Activated CD8-positive, alpha-beta T cell treated with anti-CD3 and anti-CD28 coated beads, Interleukin-2, amount 10 ng/mL, durations not matched to agents 7 days and 5 days (primary cell): ENCODE results near the gene STK38L. TPM values are rescaled to one million over a fixed set of nuclear protein-coding genes. Genes with fewer than 3 reads are reported as not detected.
A peak's percentile ranks its signal among the peaks of the same experiment; 100 is the strongest.

Experiments used
- ATAC-seq: fragments of 150-1000 bp; cut with Tn5 transposase; one replicate; pipeline ENCODE4 v1.10.0; 2021; ENCODE audit warnings: moderate library complexity
- CTCF ChIA-PET: fragments of 350-600 bp; sonication (Branson Sonifier 250); formaldehyde crosslinking; loops from one replicate; lab custom pipeline; 2021; ENCODE audit warnings: antibody characterized with exemption; lab: Charles Lee
- POLR2A ChIA-PET: fragments of 350-600 bp; sonication (Branson Sonifier 250); formaldehyde crosslinking; loops from one replicate; lab custom pipeline; 2021; ENCODE audit warnings: antibody characterized with exemption; lab: Charles Lee
- DNase-seq: peaks from one replicate; pipeline ENCODE4 v3.0.0-alpha.2; 2020
- H3K27ac Mint-ChIP-seq: one replicate; pipeline ENCODE4 v1.8.0; 2021; ENCODE audit warnings: mild to moderate bottlenecking, mixed read lengths
- H3K27me3 Mint-ChIP-seq: one replicate; pipeline ENCODE4 v1.8.0; 2021; ENCODE audit warnings: low read depth, mixed read lengths
- H3K36me3 Mint-ChIP-seq: one replicate; pipeline ENCODE4 v1.8.0; 2021; ENCODE audit warnings: low read depth, mixed read lengths
- H3K4me1 Mint-ChIP-seq: one replicate; pipeline ENCODE4 v1.8.0; 2021; ENCODE audit warnings: low read depth, mixed read lengths
- H3K4me3 Mint-ChIP-seq: one replicate; pipeline ENCODE4 v1.8.0; 2021; ENCODE audit warnings: mild to moderate bottlenecking, mixed read lengths
- H3K9me3 Mint-ChIP-seq: one replicate; pipeline ENCODE4 v1.8.0; 2022; ENCODE audit warnings: mixed read lengths; ENCODE audit not compliant: insufficient read depth
- total RNA-seq, 2 experiments: library from RNA; stranded (reverse); gene quantifications; one replicate each; pipeline ENCODE4 v1.2.3, GENCODE V29; 2021

The STK38L gene
- total RNA-seq, 2 experiments from 2014 or later: 18.1 to 19.3 TPM

DNA sequence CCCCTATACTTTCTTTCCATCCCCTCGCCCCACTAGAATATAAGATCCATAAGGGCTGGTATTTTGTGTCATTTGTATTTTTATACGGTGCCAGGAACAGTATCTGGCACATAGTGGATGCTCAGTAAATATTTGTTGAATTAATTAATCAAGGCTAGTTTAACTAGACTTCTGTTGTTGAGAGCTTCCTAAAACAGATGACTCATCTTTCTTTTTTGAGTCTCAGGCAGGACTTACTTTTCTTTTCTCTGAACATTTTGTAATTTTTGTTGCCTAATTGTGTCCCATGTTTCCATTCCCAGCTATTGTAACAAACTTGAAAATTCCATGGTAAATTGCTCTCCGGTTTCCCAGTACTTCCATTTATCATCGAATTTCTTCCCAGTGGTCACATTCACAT, 16.7 kb downstream of the STK38L start:
- Mint-ChIP-seq H3K27ac (no peak overlapping the region), H3K4me1 (peaks cover 7% of the 10 kb centered on the region), H3K4me3 (no peak overlapping the region), H3K9me3 (no peaks in the 10 kb centered on the region), H3K27me3 (no peaks in the 10 kb centered on the region), H3K36me3 (peaks cover 11% of the 10 kb centered on the region)
- ChIA-PET CTCF (interaction anchor here (1.1 kb wide), 1 partner anchor 25 kb away, joined by 3 read pairs; no protein-coding TSS in a partner anchor), POLR2A (no interaction called here)
- DNase-seq (no peak), ATAC-seq (no peak)

- CTCF ChIA-PET: interaction anchor here (1.1 kb wide), 1 partner anchor 23 kb away, joined by 3 read pairs; no protein-coding TSS in a partner anchor
- Mint-ChIP-seq H3K4me3 (no peak overlapping the region), H3K36me3 (peaks cover 8% of the 10 kb centered on the region), H3K9me3 (no peaks in the 10 kb centered on the region), H3K27ac (no peak overlapping the region), H3K27me3 (no peaks in the 10 kb centered on the region), H3K4me1 (peaks cover 7% of the 10 kb centered on the region)
- ATAC-seq (no peak), DNase-seq (no peak)
- POLR2A ChIA-PET: interaction anchor here (0.6 kb wide), 1 partner anchor 241 kb away, joined by 3 read pairs; no protein-coding TSS in a partner anchor
These were observed 17.8 kb downstream of the STK38L start for GRCh38 chr12:27261866-27262265.

DNA sequence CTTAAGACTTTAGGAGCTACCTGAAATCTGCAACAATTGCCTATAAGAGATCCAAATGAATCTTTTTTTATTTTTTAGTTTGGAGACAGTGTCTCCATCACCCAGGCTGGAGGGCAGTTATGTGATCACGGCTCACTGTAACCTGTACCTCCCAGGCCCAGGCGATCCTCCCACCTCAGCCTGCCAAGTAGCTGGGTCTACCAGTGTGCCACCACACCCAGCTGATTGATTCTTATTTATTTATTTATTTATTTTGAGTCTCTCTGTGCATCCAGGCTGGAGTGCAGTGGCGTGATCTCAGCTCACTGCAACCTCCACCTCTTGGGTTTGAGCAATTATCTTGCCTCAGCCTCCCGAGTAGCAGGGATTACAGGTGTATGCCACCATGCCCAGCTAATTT, 26.1 kb downstream of the STK38L start:
- CTCF ChIA-PET: no interaction called here
- Mint-ChIP-seq H3K27me3 (no peaks in the 10 kb centered on the region), H3K27ac (no peak overlapping the region), H3K4me3 (no peak overlapping the region), H3K4me1 (no peaks in the 10 kb centered on the region), H3K9me3 (peaks cover 6% of the 10 kb centered on the region), H3K36me3 (peaks cover 10% of the 10 kb centered on the region)
- no peak for ATAC-seq
- DNase-seq: no peak
- POLR2A ChIA-PET: no interaction called here

- H3K9me3 Mint-ChIP-seq: peaks cover 6% of the 10 kb centered on the region
- H3K36me3 Mint-ChIP-seq: peaks cover 10% of the 10 kb centered on the region
- DNase-seq: no peak
- ATAC-seq: no peak
- no peaks in the 10 kb centered on the region for H3K4me1 Mint-ChIP-seq
- H3K27me3 Mint-ChIP-seq: no peaks in the 10 kb centered on the region
- CTCF ChIA-PET: interaction anchor here (0.7 to 1.1 kb wide), 5 partner anchors 26 to 248 kb away, joined by 3 to 4 read pairs (median 3); partner anchors contain the start of gene MED21
- POLR2A ChIA-PET: no interaction called here
- H3K4me3 Mint-ChIP-seq: no peak overlapping the region
- H3K27ac Mint-ChIP-seq: no peak overlapping the region
These were observed 27.1 kb downstream of the STK38L start for GRCh38 chr12:27271206-27271605.

- H3K4me3 Mint-ChIP-seq: no peak overlapping the region
- peaks cover 7% of the 10 kb centered on the region for H3K36me3 Mint-ChIP-seq
- POLR2A ChIA-PET: no interaction called here
- peaks cover 5% of the 10 kb centered on the region for H3K9me3 Mint-ChIP-seq
- CTCF ChIA-PET: no interaction called here
- H3K27me3 Mint-ChIP-seq: no peaks in the 10 kb centered on the region
- H3K4me1 Mint-ChIP-seq: peaks cover 3% of the 10 kb centered on the region
- DNase-seq (no peak), ATAC-seq (no peak)
- no peak overlapping the region for H3K27ac Mint-ChIP-seq
These were observed 28.4 kb downstream of the STK38L start for GRCh38 chr12:27272373-27273028.

DNA sequence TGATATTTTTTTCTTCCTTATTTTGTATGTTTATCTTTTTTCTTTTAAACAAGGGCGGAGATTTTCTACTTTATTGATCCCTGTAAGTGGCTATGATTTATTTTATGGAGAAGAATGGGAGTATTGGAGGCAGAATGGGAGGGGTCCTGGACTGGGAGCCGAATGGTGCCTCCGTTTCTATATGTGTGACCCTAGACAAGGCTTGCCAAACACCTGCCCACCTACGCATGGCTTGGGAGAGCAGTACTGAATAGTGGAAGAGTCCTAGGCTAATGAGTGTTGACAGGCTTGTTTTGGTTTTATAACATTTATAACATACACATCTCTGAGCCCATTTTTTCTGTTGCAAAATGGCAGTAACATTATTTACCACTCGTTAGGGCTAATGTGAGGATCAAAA, 29.0 kb downstream of the STK38L start:
- Mint-ChIP-seq H3K4me1 (peaks cover 8% of the 10 kb centered on the region), H3K27ac (no peak overlapping the region), H3K27me3 (no peaks in the 10 kb centered on the region), H3K36me3 (peaks cover 2% of the 10 kb centered on the region), H3K4me3 (no peak overlapping the region), H3K9me3 (no peaks in the 10 kb centered on the region)
- ATAC-seq: no peak
- DNase-seq: no peak
- ChIA-PET CTCF (no interaction called here), POLR2A (no interaction called here)

DNA sequence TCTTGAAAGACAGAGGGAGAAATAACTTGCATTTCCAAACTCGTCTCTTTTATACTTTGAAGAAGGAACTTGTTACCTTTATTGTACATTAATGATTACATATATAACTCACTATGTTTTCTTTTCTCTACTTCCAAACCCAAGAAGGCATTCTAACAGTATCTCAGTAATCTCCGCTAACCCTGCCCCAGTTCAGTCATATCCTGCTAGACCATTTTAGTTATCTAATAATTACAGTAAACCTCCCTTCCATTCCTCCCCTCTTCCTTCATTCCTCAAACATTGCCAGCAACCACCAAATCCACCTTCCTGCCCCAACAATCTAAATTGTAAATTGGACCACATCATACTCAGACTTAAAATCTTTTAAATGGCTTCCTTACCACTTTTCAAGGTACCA, 30.6 kb downstream of the STK38L start:
- DNase-seq: no peak
- no peaks in the 10 kb centered on the region for H3K27me3 Mint-ChIP-seq
- no peak overlapping the region for H3K4me3 Mint-ChIP-seq
- CTCF ChIA-PET: no interaction called here
- H3K4me1 Mint-ChIP-seq: peaks cover 12% of the 10 kb centered on the region
- H3K27ac Mint-ChIP-seq: no peak overlapping the region
- H3K9me3 Mint-ChIP-seq: no peaks in the 10 kb centered on the region
- POLR2A ChIA-PET: no interaction called here
- H3K36me3 Mint-ChIP-seq: no peaks in the 10 kb centered on the region
- no peak for ATAC-seq

DNA sequence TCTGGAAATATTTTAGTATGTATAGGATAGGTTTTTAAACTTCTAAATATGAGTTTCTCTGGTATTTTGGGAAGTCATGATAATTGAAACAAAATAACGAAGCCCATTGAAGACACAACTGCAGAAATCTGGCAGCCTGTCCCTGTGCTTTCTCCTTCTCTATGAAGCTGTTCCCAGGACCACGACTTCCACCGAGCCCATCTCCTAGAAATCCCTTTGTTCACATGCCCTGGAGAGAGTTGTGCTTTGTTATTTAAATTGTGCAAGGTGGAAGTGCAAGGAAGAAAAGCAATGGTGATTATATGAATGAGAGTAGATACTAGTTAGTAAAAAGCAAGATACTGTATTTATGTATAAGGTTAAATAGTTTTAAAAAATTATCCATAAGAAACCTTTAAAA, 32.2 kb downstream of the STK38L start:
- peaks cover 15% of the 10 kb centered on the region for H3K4me1 Mint-ChIP-seq
- ATAC-seq: no peak
- CTCF ChIA-PET: interaction anchor here (1.2 kb wide), 1 partner anchor 32 kb away, joined by 3 read pairs; the partner anchor contains the start of gene STK38L

DNA sequence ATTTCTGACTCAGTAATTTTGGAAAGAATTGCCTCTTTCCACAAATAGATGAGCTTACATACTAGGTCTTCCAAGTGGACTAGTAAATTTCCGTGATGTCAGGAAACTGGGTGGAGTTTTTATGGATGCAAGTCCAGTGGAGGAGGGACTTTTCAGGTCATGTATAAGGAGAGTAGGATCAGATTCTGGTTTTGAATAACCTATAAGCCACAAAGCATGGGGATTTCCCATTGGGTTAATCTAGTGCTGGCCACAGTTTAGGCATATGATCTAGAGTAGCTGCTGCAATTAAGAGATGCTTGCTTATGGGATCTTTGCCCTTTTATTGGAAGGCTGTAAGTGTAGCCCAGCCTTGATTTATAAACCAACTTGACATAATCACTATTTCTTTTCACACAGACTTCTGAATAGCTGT, 33.8 kb downstream of the STK38L start:
- CTCF ChIA-PET: interaction anchor here (0.7 to 1.6 kb wide), 5 partner anchors 13 to 137 kb away, joined by 3 to 7 read pairs (median 4); no protein-coding TSS in a partner anchor
- no peak overlapping the region for H3K4me3 Mint-ChIP-seq
- no peak for DNase-seq
- H3K4me1 Mint-ChIP-seq: peaks cover 15% of the 10 kb centered on the region
- ATAC-seq: peak; percentile 58
- H3K9me3 Mint-ChIP-seq: no peaks in the 10 kb centered on the region
- H3K36me3 Mint-ChIP-seq: no peaks in the 10 kb centered on the region
- no peaks in the 10 kb centered on the region for H3K27me3 Mint-ChIP-seq
- H3K27ac Mint-ChIP-seq: no peak overlapping the region
- POLR2A ChIA-PET: interaction anchor here (0.6 kb wide), 1 partner anchor 12 kb away, joined by 5 read pairs; no protein-coding TSS in a partner anchor

More for the DNA sequence above, 32.2 kb downstream of the STK38L start:
- H3K4me3 Mint-ChIP-seq: no peak overlapping the region
- H3K27me3 Mint-ChIP-seq: no peaks in the 10 kb centered on the region
- POLR2A ChIA-PET: no interaction called here
- H3K9me3 Mint-ChIP-seq: no peaks in the 10 kb centered on the region
- H3K36me3 Mint-ChIP-seq: no peaks in the 10 kb centered on the region
- no peak for DNase-seq
- no peak overlapping the region for H3K27ac Mint-ChIP-seq

GRCh38 chr12:27279826-27280225, 35.7 kb downstream of the STK38L start:
- H3K9me3 Mint-ChIP-seq: no peaks in the 10 kb centered on the region
- DNase-seq (no peak), ATAC-seq (no peak)
- POLR2A ChIA-PET: no interaction called here
- H3K36me3 Mint-ChIP-seq: no peaks in the 10 kb centered on the region
- H3K4me1 Mint-ChIP-seq: peaks cover 15% of the 10 kb centered on the region
- H3K4me3 Mint-ChIP-seq: no peak overlapping the region
- CTCF ChIA-PET: interaction anchor here (0.8 to 0.9 kb wide), 2 partner anchors 29 to 41 kb away, joined by 3 read pairs; no protein-coding TSS in a partner anchor
- H3K27me3 Mint-ChIP-seq: no peaks in the 10 kb centered on the region
- H3K27ac Mint-ChIP-seq: no peak overlapping the region

GRCh38 chr12:27280412-27280811, 36.3 kb downstream of the STK38L start:
- DNase-seq (no peak), ATAC-seq (no peak)
- ChIA-PET POLR2A (no interaction called here), CTCF (no interaction called here)
- Mint-ChIP-seq H3K9me3 (no peaks in the 10 kb centered on the region), H3K27ac (no peak overlapping the region), H3K4me3 (no peak overlapping the region), H3K36me3 (no peaks in the 10 kb centered on the region), H3K4me1 (peaks cover 15% of the 10 kb centered on the region), H3K27me3 (no peaks in the 10 kb centered on the region)

DNA sequence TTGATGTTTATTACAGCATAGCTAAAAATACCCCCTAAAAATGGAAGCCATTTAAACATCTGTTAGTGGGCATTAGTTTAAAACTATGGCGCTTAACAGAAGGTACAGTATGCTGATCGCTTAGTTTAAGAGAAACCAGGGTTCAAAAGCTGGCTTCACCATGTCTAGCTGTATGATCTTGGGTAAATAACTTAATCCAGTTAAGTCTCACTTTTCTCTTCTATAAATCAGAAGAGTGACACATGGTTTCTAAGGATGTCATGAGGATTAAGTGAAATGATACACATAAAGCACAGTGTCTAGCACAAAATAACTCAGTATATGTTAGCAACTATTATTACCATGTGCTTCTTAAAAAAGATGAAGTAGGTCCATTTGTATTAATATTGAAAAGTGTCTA, 38.7 kb downstream of the STK38L start:
- Mint-ChIP-seq H3K27ac (no peak overlapping the region), H3K9me3 (no peaks in the 10 kb centered on the region), H3K27me3 (no peaks in the 10 kb centered on the region), H3K4me3 (no peak overlapping the region), H3K4me1 (peaks cover 11% of the 10 kb centered on the region), H3K36me3 (no peaks in the 10 kb centered on the region)
- no peak for DNase-seq
- ChIA-PET POLR2A (no interaction called here), CTCF (interaction anchor here (1.2 kb wide), 1 partner anchor 22 kb away, joined by 5 read pairs; no protein-coding TSS in a partner anchor)
- ATAC-seq: no peak
